NCI-H1092 (cell line): ENCODE data around the gene TSTD1.
"Not testable (repeated sequence)": the region's sequence is repeated elsewhere in the genome, so short reads cannot be mapped to it uniquely, and the experiment has no call there.

ENCODE experiments used
- DNase-seq: peaks from one replicate; lab custom pipeline; 2025; lab: John Stamatoyannopoulos, UW

TSTD1 gene

DNA sequence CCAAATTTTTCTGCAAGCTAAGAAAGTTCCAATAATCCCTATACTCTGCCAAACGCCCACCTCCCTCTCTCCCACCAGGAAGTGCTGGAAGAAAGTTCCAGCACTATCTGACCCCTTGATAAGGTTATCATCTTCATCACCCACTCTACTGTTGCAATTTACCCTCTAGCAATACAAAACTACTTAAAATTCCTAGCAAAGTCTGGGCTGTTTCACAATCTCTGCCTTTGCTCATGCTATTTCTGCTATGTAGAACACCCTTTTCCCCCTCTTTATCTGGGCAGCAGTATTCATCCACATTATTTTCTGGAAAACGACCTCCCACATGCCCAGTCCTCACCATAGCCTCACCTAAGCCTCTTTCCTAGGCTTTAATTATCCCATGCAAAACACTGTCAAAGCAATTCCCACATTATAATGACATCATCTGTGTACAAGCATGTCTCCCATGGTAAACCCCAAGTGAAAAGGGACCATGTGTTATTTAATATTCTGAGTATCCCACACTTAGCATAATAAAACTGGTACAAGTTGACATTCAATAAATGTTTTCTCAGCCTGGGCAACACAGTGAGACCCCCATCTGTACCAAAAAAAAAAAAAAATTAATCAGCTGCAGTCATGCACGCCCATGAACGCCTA lies 29.8 kb downstream of the TSTD1 start:
- DNase-seq: no peak

DNA sequence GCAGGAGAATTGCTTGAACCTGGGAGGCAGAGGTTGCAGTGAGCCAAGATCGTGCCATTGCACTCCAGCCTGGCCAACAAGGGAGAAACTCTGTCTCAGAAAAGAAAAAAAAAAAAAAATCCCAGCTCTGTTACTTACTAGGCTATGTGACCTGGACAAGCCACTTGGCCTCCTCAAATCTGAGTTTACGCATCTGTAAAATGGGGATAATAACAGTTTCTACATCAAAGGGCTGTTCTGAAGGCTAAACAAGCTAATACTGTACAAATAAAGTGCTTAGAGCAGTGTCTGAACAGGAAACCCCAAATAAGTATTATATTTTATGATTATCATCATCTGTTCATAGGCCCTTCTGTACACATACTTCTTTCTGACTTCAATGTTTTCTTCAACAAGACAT lies 31.4 kb downstream of the TSTD1 start:
- no peak for DNase-seq

- DNase-seq: no peak
Measured at GRCh38 chr1:161006563-161006962, 32.2 kb downstream of the TSTD1 start.

GRCh38 chr1:161001525-161001924 lies 37.2 kb downstream of the TSTD1 start:
- peak; percentile 36 for DNase-seq

DNA sequence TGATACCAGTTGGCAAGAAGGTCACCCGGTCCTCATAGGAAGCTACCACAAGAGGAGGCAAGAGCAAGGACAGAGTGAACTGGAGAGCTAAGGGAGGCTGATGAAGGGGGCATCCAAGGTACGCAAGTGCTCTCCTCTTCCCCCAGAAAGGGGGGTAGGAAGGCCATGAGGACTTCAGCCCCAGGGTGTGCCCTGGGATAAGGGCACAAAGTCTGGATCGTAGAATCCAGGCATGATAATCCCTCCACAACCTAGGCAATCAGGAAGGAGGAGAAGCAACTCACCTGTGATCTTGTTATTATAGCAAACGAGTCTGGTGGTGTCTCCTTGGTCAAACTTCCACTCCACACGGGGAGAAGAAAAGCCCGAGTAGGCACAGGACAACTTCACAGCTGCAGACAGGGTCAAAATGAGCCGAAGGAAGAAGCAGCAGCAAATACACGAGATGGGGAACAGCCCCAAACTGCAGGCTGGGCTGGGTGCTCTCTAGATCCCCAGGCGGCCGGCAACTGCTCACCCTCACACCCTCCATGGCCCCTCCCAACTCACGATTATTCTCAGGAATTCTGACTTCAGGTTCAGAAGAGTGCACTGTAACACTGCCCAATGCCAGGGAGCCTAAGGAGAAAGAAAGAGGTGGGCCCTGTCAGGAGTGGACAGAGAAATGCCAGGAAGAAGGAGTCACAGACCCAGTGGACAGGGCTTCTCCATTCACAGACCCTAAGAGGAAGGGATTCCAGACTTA lies 37.9 kb downstream of the TSTD1 start:
- DNase-seq: no peak

DNA sequence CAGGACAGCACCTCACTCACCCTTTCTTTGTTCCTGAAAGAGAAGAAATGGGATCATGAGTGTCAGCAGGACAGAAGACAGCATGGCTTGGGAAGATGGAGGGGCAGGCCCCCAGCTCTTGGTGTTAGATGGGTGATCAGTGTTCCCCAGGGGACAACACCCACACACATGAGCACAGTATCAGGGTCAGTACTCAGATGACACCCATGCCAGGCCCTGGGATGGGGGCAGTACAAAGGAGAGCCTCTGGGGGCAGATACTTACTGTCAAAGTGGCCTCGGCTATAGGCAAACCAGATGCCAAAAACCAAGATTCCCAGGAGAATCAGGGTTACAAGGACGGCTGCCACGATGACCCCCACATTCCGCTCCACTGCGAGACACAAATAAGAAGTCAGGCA lies 39.4 kb downstream of the TSTD1 start:
- DNase-seq: no peak

DNA sequence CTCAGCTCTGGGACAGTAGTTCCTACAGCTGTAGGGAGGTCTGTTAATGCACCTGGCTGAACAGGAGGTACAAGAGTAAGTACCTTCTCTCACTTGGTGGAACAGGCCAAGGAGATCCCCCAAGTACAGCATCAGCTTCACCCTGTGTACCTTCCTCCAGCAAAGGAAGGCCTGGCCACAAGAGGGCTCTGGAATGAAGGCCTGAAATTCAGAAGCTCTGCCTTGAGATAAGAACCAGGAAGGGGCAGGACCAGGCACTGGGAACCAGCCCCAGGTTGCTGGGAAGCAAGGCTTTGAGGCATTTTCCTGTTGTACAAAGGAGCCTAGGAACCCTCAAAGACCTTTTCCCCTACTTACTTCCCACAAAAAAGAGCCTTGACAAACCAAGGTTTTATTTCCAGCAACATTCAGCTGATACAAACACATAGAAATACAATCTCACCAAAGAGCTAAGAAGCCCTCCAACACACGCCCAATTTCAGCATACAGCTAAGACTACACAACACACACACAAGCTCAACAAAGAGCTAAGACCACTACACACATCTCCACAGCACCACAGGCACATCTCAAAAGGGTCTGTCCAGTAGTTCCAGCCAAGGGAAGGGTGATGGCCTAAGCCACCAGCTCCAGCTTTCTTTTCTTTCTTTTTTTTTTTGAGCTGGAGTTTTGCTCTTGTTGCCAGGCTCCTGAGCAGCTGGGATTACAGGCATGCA lies 41.3 kb downstream of the TSTD1 start:
- DNase-seq: peak; percentile 17

DNA sequence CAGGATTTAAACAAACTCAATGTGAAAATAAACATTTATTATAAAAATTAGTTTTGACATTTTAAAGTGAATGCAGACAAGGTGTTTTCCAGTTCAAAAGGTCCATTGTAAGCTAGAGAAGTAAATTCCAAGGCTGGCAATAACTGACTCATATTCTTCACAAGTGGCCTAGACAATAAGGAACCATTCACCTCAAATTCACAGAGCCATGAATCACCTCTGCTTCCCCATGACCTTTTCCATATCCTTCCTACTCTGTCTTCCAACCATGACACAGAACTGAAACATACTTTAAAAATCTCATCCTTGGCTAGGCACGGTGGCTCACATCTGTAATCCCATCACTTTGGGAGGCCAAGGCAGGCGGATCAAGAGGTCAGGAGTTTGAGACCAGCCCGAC lies 42.6 kb downstream of the TSTD1 start:
- no peak for DNase-seq

GRCh38 chr1:160993544-160994193 lies 45.1 kb downstream of the TSTD1 start:
- DNase-seq: no peak

DNA sequence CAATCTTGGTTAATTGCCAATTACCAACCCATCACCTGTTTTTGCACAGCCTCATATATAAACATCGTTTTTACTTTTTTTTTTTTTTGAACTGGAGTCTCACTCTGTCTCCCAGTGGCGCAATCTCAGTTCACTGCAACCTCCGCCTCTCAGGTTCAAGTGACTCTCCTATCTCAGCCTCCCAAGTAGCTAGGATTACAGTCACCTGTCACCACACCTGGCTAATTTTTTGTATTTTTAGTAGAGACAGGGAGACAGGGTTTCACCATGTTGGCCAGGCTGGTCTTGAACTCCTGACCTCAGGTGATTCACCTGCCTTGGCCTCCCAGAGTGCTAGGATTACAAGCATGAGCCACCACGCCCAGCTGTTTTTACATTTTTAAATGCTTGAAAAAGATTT lies 46.7 kb downstream of the TSTD1 start:
- not testable (repeated sequence) for DNase-seq
